ENCODE measurements around the gene SLC22A16. TPM values are rescaled to one million over a fixed set of nuclear protein-coding genes. Genes with fewer than 3 reads are reported as not detected.
A peak's percentile ranks its signal among the peaks of the same experiment; 100 is the strongest.

Gene SLC22A16
- total and polyA plus RNA-seq, 7 experiments from 2014 or later: 0.29 to 2.1 TPM; not detected in 5

DNA sequence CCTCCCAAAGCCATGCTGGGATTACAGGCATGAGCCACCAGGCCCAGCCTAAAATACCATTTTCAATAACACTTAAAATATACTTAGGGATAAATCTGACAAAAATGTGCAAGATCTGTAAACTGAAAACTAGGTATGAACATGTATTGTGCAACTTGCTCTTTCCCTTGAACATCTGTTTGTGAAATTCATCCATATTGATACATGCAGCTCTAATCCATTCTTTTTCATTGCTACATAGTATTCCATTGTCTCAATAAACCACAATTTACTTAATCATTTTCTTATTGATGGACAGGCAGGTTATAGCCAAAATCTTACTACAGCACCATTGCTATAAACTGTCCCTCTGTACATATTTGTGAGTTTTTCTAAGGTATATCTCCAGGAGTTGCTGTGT, 4.7 kb upstream of the SLC22A16 start:
- Mint-ChIP-seq H3K4me1 (peaks cover 0 to 2% (median 0%) of the 10 kb centered on the region in 7 donors), H3K27ac (no peak overlapping the region), H3K9me3 (peaks cover 0 to 11% (median 5%) of the 10 kb centered on the region in 11 donors), H3K27me3 (peaks cover 11 to 38% (median 28%) of the 10 kb centered on the region in 5 donors), H3K36me3 (peaks cover 0 to 4% (median 0%) of the 10 kb centered on the region in 5 donors), H3K4me3 (no peak overlapping the region)
- POLR2A ChIA-PET: no interaction called here
- DNase-seq: no peak
- intact Hi-C loops (cut with micrococcal nuclease): no loop called here
- ATAC-seq: no peak
- CTCF ChIA-PET: no interaction called here
- no peaks in the 10 kb centered on the region for H3K36me3 ChIP-seq (ENCODE audit: control insufficient read depth in 2 of 3, insufficient read depth in 3 of 3, low read length in 3 of 3)
- H3K27me3 ChIP-seq (ENCODE audit: control insufficient read depth in 2 of 2, insufficient read depth in 2 of 2, low read length in 2 of 2): no peaks in the 10 kb centered on the region
- no peaks in the 10 kb centered on the region for H3K4me1 ChIP-seq (ENCODE audit: control insufficient read depth in 2 of 2, insufficient read depth in 2 of 2, low read length in 2 of 2)
- no peak overlapping the region for H3K4me3 ChIP-seq (ENCODE audit: low read length)
- no peaks in the 10 kb centered on the region for H3K9me3 ChIP-seq (ENCODE audit: control insufficient read depth in 2 of 3, low read length in 3 of 3)
- H3K27ac ChIP-seq (ENCODE audit: low read depth, low read length): no peak overlapping the region

DNA sequence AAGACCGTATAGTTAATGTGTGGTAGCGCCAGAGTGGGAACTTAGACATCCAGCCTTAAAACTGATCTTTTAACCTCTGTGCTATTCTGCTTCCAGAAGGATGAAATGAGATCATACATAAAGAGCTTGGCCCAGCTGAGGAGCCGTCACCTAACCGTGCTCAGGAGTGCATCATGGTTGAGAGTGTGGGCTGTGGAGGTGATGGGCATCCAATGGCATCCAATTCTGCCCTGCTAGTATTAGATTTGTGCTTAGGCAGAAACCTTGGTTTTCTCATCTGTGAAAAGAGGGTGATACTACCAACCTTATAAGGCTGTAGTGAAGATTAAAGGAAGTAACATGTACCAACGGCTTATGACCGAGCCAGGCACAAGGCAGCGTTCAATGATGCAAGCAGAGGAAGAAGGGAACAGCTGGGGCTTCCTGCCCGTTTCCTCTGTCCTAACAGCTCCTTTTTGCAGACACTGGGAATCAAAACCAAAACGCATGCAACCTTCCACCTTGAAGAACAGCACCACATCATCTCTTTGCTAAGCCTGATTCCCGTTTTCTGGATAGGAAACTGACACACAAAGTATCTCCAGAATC, 1.3 kb downstream of the SLC22A16 start:
- Mint-ChIP-seq H3K27me3 (peaks cover 34 to 57% (median 54%) of the 10 kb centered on the region in 5 donors), H3K4me3 (peak overlapping the region; percentile 39 to 80 (median 58)), H3K36me3 (peaks cover 0 to 4% (median 0%) of the 10 kb centered on the region in 5 donors), H3K27ac (no peak overlapping the region), H3K9me3 (peaks cover 0 to 5% (median 0%) of the 10 kb centered on the region in 11 donors), H3K4me1 (peaks cover 2 to 17% (median 11%) of the 10 kb centered on the region in 7 donors)
- Histone ChIP-seq H3K4me1 (ENCODE audit: control insufficient read depth in 2 of 2, insufficient read depth in 2 of 2, low read length in 2 of 2) (no peaks in the 10 kb centered on the region), H3K9me3 (ENCODE audit: control insufficient read depth in 2 of 3, low read length in 3 of 3) (no peaks in the 10 kb centered on the region), H3K4me3 (ENCODE audit: low read length) (no peak overlapping the region), H3K27ac (ENCODE audit: low read depth, low read length) (no peak overlapping the region), H3K36me3 (ENCODE audit: control insufficient read depth in 2 of 3, insufficient read depth in 3 of 3, low read length in 3 of 3) (no peaks in the 10 kb centered on the region), H3K27me3 (ENCODE audit: control insufficient read depth in 2 of 2, insufficient read depth in 2 of 2, low read length in 2 of 2) (no peaks in the 10 kb centered on the region)
- DNase-seq: no peak
- peak; percentile 76 for ATAC-seq
- intact Hi-C loops (cut with micrococcal nuclease): no loop called here
- POLR2A ChIA-PET: no interaction called here
- CTCF ChIA-PET: no interaction called here

DNA sequence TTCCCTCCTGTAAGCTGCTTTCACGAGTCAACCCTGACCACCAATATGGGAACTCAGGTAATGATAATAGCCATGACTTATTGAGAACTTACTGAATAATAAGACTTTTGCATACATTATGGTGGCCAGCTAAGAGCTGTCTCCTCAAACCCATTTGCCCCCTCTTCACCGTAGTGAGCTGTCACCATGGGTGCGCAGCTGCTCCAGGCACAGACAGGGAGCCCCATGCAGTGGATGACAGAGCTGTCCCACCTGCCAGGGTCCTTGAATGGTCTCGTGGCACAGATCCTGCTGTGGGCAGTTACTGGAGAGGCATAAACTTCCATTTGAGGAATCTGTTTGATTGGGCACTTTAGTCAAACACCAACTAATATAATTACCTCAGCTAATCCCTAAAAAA, 1.9 kb downstream of the SLC22A16 start:
- intact Hi-C loops (cut with micrococcal nuclease): no loop called here
- Histone ChIP-seq H3K4me3 (ENCODE audit: low read length) (no peak overlapping the region), H3K27ac (ENCODE audit: low read depth, low read length) (no peak overlapping the region), H3K27me3 (ENCODE audit: control insufficient read depth in 2 of 2, insufficient read depth in 2 of 2, low read length in 2 of 2) (no peaks in the 10 kb centered on the region), H3K36me3 (ENCODE audit: control insufficient read depth in 2 of 3, insufficient read depth in 3 of 3, low read length in 3 of 3) (no peaks in the 10 kb centered on the region), H3K9me3 (ENCODE audit: control insufficient read depth in 2 of 3, low read length in 3 of 3) (no peaks in the 10 kb centered on the region), H3K4me1 (ENCODE audit: control insufficient read depth in 2 of 2, insufficient read depth in 2 of 2, low read length in 2 of 2) (no peaks in the 10 kb centered on the region)
- Mint-ChIP-seq H3K36me3 (peaks cover 0 to 4% (median 0%) of the 10 kb centered on the region in 5 donors), H3K27me3 (peaks cover 34 to 54% (median 49%) of the 10 kb centered on the region in 5 donors), H3K9me3 (peaks cover 0 to 5% (median 0%) of the 10 kb centered on the region in 11 donors), H3K27ac (no peak overlapping the region), H3K4me1 (peaks cover 2 to 17% (median 11%) of the 10 kb centered on the region in 7 donors), H3K4me3 (no peak overlapping the region)
- CTCF ChIA-PET: no interaction called here
- POLR2A ChIA-PET: no interaction called here
- no peak for ATAC-seq
- DNase-seq: no peak

DNA sequence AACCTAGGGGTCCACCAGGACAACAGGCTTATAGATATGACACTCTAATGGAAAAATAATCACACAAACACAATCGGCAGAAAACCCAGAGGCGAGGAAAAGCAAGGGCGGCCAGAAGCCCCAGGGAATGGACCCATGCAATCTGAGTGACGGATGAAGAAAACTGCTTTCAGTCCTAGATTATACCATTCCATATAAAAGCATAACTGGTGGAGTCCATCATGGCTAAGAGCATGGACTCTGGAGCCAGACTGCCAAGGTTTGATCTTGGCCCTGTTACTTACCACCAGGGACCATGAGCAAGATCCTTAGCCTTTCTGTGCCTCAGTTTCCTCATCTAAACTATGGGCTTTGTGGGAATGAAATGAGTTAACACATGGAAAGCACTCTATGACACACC, 3.7 kb downstream of the SLC22A16 start:
- intact Hi-C loops (cut with micrococcal nuclease): no loop called here
- Mint-ChIP-seq H3K27ac (no peak overlapping the region), H3K9me3 (peaks cover 0 to 5% (median 0%) of the 10 kb centered on the region in 11 donors), H3K4me1 (peaks cover 2 to 17% (median 11%) of the 10 kb centered on the region in 7 donors), H3K36me3 (peaks cover 0 to 4% (median 0%) of the 10 kb centered on the region in 5 donors), H3K27me3 (peaks cover 31 to 44% (median 39%) of the 10 kb centered on the region in 5 donors), H3K4me3 (no peak overlapping the region)
- H3K27ac ChIP-seq (ENCODE audit: low read depth, low read length): no peak overlapping the region
- CTCF ChIA-PET: no interaction called here
- no peaks in the 10 kb centered on the region for H3K9me3 ChIP-seq (ENCODE audit: control insufficient read depth in 2 of 3, low read length in 3 of 3)
- no peak overlapping the region for H3K4me3 ChIP-seq (ENCODE audit: low read length)
- no peaks in the 10 kb centered on the region for H3K36me3 ChIP-seq (ENCODE audit: control insufficient read depth in 2 of 3, insufficient read depth in 3 of 3, low read length in 3 of 3)
- no peaks in the 10 kb centered on the region for H3K4me1 ChIP-seq (ENCODE audit: control insufficient read depth in 2 of 2, insufficient read depth in 2 of 2, low read length in 2 of 2)
- ATAC-seq: no peak
- POLR2A ChIA-PET: no interaction called here
- H3K27me3 ChIP-seq (ENCODE audit: control insufficient read depth in 2 of 2, insufficient read depth in 2 of 2, low read length in 2 of 2): no peaks in the 10 kb centered on the region
- DNase-seq: no peak

DNA sequence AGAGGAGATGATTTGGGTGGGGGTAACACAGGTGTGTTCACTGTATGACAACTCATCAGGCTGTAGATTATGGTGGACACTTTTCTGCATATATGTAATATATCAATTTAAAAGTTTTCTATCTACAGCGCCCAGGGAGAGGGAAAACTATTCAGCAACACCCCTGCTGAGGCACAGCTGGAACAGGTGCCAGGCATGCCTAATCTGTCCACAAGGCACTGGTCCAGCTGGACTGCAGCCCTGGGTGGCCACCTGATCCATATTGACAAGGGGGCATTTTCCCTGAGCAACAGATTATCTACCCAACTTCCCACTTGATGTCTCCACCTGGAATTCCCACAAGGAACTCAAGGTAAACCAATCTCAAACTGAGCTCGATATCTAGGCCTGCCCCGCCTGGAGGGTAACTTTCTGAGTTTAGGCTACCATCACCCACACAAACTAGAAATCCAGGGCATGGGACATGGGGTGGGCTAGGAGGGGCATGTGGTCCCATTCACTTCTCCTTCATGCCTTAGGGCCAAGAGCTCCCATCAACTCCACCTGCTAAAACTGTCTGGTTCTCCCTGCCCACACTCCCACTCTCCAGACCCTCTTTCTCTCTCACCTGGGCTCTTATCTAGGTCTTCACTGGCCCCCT, 4.6 kb downstream of the SLC22A16 start:
- CTCF ChIA-PET: interaction anchor here (0.5 kb wide), 1 partner anchor 310 kb away, joined by 5 read pairs; no protein-coding TSS in a partner anchor
- H3K27me3 ChIP-seq (ENCODE audit: control insufficient read depth in 2 of 2, insufficient read depth in 2 of 2, low read length in 2 of 2): no peaks in the 10 kb centered on the region
- peaks cover 0 to 5% (median 0%) of the 10 kb centered on the region in 11 donors for H3K9me3 Mint-ChIP-seq
- POLR2A ChIA-PET: no interaction called here
- H3K27ac Mint-ChIP-seq: no peak overlapping the region
- no peak overlapping the region for H3K27ac ChIP-seq (ENCODE audit: low read depth, low read length)
- H3K36me3 ChIP-seq (ENCODE audit: control insufficient read depth in 2 of 3, insufficient read depth in 3 of 3, low read length in 3 of 3): no peaks in the 10 kb centered on the region
- ATAC-seq (no peak), DNase-seq (no peak)
- H3K4me1 ChIP-seq (ENCODE audit: control insufficient read depth in 2 of 2, insufficient read depth in 2 of 2, low read length in 2 of 2): no peaks in the 10 kb centered on the region
- H3K4me3 Mint-ChIP-seq: no peak overlapping the region
- no peaks in the 10 kb centered on the region for H3K9me3 ChIP-seq (ENCODE audit: control insufficient read depth in 2 of 3, low read length in 3 of 3)
- H3K4me3 ChIP-seq (ENCODE audit: low read length): no peak overlapping the region
- H3K4me1 Mint-ChIP-seq: peaks cover 2 to 17% (median 11%) of the 10 kb centered on the region in 7 donors
- H3K36me3 Mint-ChIP-seq: peaks cover 0 to 4% (median 0%) of the 10 kb centered on the region in 5 donors
- H3K27me3 Mint-ChIP-seq: peaks cover 31 to 44% (median 38%) of the 10 kb centered on the region in 5 donors
- intact Hi-C loops (cut with micrococcal nuclease): no loop called here

DNA sequence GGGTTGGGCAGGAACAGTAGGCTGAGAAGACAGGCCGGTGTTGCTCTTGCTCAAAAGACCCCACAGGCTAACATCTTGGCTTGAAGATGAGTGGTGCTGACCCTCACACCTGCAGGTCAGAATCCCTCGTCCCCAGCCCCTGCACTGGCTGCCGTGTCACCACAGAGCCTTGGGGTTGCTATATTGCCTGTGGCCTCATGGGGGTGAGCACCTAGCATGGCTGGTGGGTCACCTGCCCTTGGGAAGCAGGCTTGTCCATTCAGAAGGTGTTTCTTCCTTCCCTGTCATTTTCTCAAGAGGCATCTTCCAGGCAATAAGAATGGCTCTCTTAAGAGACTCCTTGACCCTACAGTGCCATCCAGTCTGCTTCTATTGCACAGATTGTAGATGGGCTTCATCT, 7.7 kb downstream of the SLC22A16 start:
- H3K9me3 ChIP-seq (ENCODE audit: control insufficient read depth in 2 of 3, low read length in 3 of 3): peaks cover 0 to 4% (median 0%) of the 10 kb centered on the region in 3 experiments
- H3K27ac ChIP-seq (ENCODE audit: low read depth, low read length): no peak overlapping the region
- CTCF ChIA-PET: no interaction called here
- H3K27me3 ChIP-seq (ENCODE audit: control insufficient read depth in 2 of 2, insufficient read depth in 2 of 2, low read length in 2 of 2): no peaks in the 10 kb centered on the region
- no peaks in the 10 kb centered on the region for H3K4me1 ChIP-seq (ENCODE audit: control insufficient read depth in 2 of 2, insufficient read depth in 2 of 2, low read length in 2 of 2)
- no peaks in the 10 kb centered on the region for H3K4me1 Mint-ChIP-seq
- peaks cover 0 to 15% (median 9%) of the 10 kb centered on the region in 11 donors for H3K9me3 Mint-ChIP-seq
- H3K36me3 Mint-ChIP-seq: peaks cover 0 to 8% (median 0%) of the 10 kb centered on the region in 5 donors
- no peaks in the 10 kb centered on the region for H3K36me3 ChIP-seq (ENCODE audit: control insufficient read depth in 2 of 3, insufficient read depth in 3 of 3, low read length in 3 of 3)
- POLR2A ChIA-PET: no interaction called here
- DNase-seq (no peak), ATAC-seq (no peak)
- no peak overlapping the region for H3K27ac Mint-ChIP-seq
- H3K4me3 Mint-ChIP-seq: no peak overlapping the region
- no peak overlapping the region for H3K4me3 ChIP-seq (ENCODE audit: low read length)
- intact Hi-C loops (cut with micrococcal nuclease): no loop called here
- H3K27me3 Mint-ChIP-seq: peaks cover 15 to 32% (median 21%) of the 10 kb centered on the region in 5 donors

Data from naive thymus-derived CD4-positive, alpha-beta T cell (primary cell).